ENCODE measurements around the gene FNDC11. TPM values are rescaled to one million over a fixed set of nuclear protein-coding genes. Genes with fewer than 3 reads are reported as not detected.
"Not testable (repeated sequence)": the region's sequence is repeated elsewhere in the genome, so short reads cannot be mapped to it uniquely, and the experiment has no call there.

FNDC11 gene
- total RNA-seq, 1 donor from 2014 or later = 0.75 TPM

GRCh38 chr20:63565699-63566335 lies 11.9 kb downstream of the FNDC11 start:
- no peak for DNase-seq (ENCODE audit: low read depth)

GRCh38 chr20:63566395-63567135 lies 12.6 kb downstream of the FNDC11 start:
- no peak for DNase-seq (ENCODE audit: low read depth)

- no peak for DNase-seq (ENCODE audit: low read depth)
These were observed 13.1 kb downstream of the FNDC11 start for GRCh38 chr20:63567136-63567385.

- DNase-seq (ENCODE audit: low read depth) = no peak
These were observed 13.6 kb downstream of the FNDC11 start for GRCh38 chr20:63567386-63568169.

- no peak for DNase-seq (ENCODE audit: low read depth)
These were observed 14.4 kb downstream of the FNDC11 start for GRCh38 chr20:63568170-63568981.

GRCh38 chr20:63568986-63569949 lies 15.3 kb downstream of the FNDC11 start:
- DNase-seq (ENCODE audit: low read depth) = no peak

GRCh38 chr20:63570281-63571086 lies 16.5 kb downstream of the FNDC11 start:
- no peak for DNase-seq (ENCODE audit: low read depth)

GRCh38 chr20:63571087-63571478 lies 17.1 kb downstream of the FNDC11 start:
- not testable (repeated sequence) for DNase-seq (ENCODE audit: low read depth)

- no peak for DNase-seq (ENCODE audit: low read depth)
These were observed 18.3 kb downstream of the FNDC11 start for GRCh38 chr20:63572071-63572787.

GRCh38 chr20:63572788-63573646 lies 19.1 kb downstream of the FNDC11 start:
- DNase-seq (ENCODE audit: low read depth) = no peak

GRCh38 chr20:63573647-63574131 lies 19.7 kb downstream of the FNDC11 start:
- no peak for DNase-seq (ENCODE audit: low read depth)

GRCh38 chr20:63574156-63574828 lies 20.3 kb downstream of the FNDC11 start, which contains the start of gene HELZ2:
Gene HELZ2 (minus strand): TSS chr20:63574239. CDS start chr20:63572385, 1,854 bp downstream.
- peak; percentile 61 for DNase-seq (ENCODE audit: low read depth)

GRCh38 chr20:63574829-63575743 lies 21.1 kb downstream of the FNDC11 start:
- no peak for DNase-seq (ENCODE audit: low read depth)

- DNase-seq (ENCODE audit: low read depth) = no peak
These were observed 22.4 kb downstream of the FNDC11 start for GRCh38 chr20:63576311-63576710.

GRCh38 chr20:63577317-63577894 lies 23.4 kb downstream of the FNDC11 start:
- DNase-seq (ENCODE audit: low read depth) = no peak

All from myocyte (in vitro differentiated cells).